ENCODE results near the gene BRD1. TPM values are rescaled to one million over a fixed set of nuclear protein-coding genes. Genes with fewer than 3 reads are reported as not detected.

The BRD1 gene
- total and polyA plus RNA-seq, 9 of the 15 experiments (the other 6 are each of a cell fraction or from before 2014, with no cell fraction given): 0.42 to 17.6 (median 5.5) TPM

DNA sequence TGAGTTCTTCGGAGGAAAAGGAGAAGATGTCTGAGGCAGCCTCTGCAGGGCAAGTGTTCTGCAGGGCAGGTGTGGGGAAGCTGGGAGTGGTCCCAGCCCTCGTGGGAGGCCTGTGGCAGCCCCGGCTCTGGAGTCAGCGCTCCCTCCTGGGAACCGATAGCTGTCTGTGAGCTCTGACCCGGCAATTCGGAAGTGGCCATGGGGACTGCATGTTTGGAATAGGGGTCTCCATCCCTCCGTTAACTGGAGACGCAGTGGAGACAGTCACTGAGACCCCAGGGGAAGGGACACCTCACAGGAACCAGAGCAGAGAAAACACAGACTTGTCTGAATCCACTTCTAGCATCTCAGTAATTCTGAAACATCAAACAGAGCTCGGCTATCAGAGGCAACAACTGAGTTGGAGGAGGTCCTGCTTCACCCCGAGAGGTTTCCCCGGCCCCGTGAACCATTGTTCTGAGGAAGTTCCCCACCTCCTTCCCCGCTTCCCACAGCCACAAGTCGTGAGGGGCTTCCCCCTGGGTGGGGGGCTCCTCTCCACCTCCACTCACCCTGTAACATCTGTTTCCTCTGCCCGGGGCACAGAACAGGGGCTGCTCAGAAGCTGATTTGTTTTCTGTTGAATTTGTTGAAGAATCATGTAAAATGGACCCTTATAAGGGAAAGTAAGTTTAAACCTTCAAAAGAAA, 99.6 kb downstream of the BRD1 start:
- Histone ChIP-seq H3K4me1 (replicated peaks in 1 of 2; ENCODE audit: control insufficient read depth in 2 of 2, insufficient read depth in 2 of 2, low read length in 2 of 2) (peaks cover 0 to 19% of the 10 kb centered on the region in 2 experiments; a peak in 2 of 5 replicates), H3K4me3 (no peak overlapping the region), H3K27ac (ENCODE audit: extremely low read depth, low read depth, low read length) (no peak overlapping the region), H3K4me2 (ENCODE audit: insufficient read depth, low read length) (no peak overlapping the region), H3K9ac (ENCODE audit: insufficient read depth in 1 of 2, low read depth in 2 of 2, low read length in 2 of 2) (no peak overlapping the region), H4K20me1 (replicated peaks; ENCODE audit: control insufficient read depth, insufficient read depth, low read length) (peaks cover 5% of the 10 kb centered on the region; the same call in 1 of the 2 replicates), H3K9me1 (ENCODE audit: control insufficient read depth, insufficient read depth, low read length) (no peaks in the 10 kb centered on the region), H3K79me2 (ENCODE audit: control insufficient read depth, insufficient read depth, low read length) (no peaks in the 10 kb centered on the region), H3K9me3 (replicated peaks; ENCODE audit: control insufficient read depth, insufficient read depth, low read depth, low read length) (no peaks in the 10 kb centered on the region), H3K27me3 (ENCODE audit: control insufficient read depth in 2 of 2, insufficient read depth in 2 of 2, low read length in 2 of 2) (peaks cover 26 to 48% of the 10 kb centered on the region in 2 experiments; a peak in 4 of 5 replicates), H2AFZ (ENCODE audit: low read depth, low read length) (no peak overlapping the region), H3K36me3 (ENCODE audit: control insufficient read depth, insufficient read depth, low read length) (no peaks in the 10 kb centered on the region)
- no peak for ATAC-seq
- FAIRE-seq: no peak
- in situ Hi-C loops (cut with MboI) (no loop called here), intact Hi-C loops (cut with micrococcal nuclease) (loop anchor here (10.0 kb wide), 1 partner anchor 683 kb away; no protein-coding TSS in a partner anchor)
- POLR2A ChIA-PET: no interaction called here
- WGBS (ENCODE audit: insufficient coverage, low coverage, missing lambda C conversion rate): 2% methylated on average over 11 of the region's 16 CpGs
- no TSS peak for BruUV-seq (replicated peaks)
- CTCF ChIA-PET (ENCODE audit: low intra/inter-chr PET ratio): no interaction called here
- DNase-seq (ENCODE audit: extremely low read depth in 1 of 4, low spot score in 3 of 4): no peak
- TF ChIP-seq TSC22D4 (tag; IDR thresholded peaks at IDR 0.05): no peak
- no peak for TF ChIP-seq ZNF12 (CRISPR knock-in tag; IDR thresholded peaks at IDR 0.05)
- TF ChIP-seq, protein P1, sequence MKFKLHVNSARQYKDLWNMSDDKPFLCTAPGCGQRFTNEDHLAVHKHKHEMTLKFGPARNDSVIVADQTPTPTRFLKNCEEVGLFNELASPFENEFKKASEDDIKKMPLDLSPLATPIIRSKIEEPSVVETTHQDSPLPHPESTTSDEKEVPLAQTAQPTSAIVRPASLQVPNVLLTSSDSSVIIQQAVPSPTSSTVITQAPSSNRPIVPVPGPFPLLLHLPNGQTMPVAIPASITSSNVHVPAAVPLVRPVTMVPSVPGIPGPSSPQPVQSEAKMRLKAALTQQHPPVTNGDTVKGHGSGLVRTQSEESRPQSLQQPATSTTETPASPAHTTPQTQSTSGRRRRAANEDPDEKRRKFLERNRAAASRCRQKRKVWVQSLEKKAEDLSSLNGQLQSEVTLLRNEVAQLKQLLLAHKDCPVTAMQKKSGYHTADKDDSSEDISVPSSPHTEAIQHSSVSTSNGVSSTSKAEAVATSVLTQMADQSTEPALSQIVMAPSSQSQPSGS (CRISPR knock-in tag; IDR thresholded peaks at IDR 0.05): no peak
- no peak for TF ChIP-seq ATF1 (CRISPR knock-in tag; IDR thresholded peaks at IDR 0.05)
- no peak for TF ChIP-seq ATF1 (tag; IDR thresholded peaks at IDR 0.05)
- TF ChIP-seq, protein P2, sequence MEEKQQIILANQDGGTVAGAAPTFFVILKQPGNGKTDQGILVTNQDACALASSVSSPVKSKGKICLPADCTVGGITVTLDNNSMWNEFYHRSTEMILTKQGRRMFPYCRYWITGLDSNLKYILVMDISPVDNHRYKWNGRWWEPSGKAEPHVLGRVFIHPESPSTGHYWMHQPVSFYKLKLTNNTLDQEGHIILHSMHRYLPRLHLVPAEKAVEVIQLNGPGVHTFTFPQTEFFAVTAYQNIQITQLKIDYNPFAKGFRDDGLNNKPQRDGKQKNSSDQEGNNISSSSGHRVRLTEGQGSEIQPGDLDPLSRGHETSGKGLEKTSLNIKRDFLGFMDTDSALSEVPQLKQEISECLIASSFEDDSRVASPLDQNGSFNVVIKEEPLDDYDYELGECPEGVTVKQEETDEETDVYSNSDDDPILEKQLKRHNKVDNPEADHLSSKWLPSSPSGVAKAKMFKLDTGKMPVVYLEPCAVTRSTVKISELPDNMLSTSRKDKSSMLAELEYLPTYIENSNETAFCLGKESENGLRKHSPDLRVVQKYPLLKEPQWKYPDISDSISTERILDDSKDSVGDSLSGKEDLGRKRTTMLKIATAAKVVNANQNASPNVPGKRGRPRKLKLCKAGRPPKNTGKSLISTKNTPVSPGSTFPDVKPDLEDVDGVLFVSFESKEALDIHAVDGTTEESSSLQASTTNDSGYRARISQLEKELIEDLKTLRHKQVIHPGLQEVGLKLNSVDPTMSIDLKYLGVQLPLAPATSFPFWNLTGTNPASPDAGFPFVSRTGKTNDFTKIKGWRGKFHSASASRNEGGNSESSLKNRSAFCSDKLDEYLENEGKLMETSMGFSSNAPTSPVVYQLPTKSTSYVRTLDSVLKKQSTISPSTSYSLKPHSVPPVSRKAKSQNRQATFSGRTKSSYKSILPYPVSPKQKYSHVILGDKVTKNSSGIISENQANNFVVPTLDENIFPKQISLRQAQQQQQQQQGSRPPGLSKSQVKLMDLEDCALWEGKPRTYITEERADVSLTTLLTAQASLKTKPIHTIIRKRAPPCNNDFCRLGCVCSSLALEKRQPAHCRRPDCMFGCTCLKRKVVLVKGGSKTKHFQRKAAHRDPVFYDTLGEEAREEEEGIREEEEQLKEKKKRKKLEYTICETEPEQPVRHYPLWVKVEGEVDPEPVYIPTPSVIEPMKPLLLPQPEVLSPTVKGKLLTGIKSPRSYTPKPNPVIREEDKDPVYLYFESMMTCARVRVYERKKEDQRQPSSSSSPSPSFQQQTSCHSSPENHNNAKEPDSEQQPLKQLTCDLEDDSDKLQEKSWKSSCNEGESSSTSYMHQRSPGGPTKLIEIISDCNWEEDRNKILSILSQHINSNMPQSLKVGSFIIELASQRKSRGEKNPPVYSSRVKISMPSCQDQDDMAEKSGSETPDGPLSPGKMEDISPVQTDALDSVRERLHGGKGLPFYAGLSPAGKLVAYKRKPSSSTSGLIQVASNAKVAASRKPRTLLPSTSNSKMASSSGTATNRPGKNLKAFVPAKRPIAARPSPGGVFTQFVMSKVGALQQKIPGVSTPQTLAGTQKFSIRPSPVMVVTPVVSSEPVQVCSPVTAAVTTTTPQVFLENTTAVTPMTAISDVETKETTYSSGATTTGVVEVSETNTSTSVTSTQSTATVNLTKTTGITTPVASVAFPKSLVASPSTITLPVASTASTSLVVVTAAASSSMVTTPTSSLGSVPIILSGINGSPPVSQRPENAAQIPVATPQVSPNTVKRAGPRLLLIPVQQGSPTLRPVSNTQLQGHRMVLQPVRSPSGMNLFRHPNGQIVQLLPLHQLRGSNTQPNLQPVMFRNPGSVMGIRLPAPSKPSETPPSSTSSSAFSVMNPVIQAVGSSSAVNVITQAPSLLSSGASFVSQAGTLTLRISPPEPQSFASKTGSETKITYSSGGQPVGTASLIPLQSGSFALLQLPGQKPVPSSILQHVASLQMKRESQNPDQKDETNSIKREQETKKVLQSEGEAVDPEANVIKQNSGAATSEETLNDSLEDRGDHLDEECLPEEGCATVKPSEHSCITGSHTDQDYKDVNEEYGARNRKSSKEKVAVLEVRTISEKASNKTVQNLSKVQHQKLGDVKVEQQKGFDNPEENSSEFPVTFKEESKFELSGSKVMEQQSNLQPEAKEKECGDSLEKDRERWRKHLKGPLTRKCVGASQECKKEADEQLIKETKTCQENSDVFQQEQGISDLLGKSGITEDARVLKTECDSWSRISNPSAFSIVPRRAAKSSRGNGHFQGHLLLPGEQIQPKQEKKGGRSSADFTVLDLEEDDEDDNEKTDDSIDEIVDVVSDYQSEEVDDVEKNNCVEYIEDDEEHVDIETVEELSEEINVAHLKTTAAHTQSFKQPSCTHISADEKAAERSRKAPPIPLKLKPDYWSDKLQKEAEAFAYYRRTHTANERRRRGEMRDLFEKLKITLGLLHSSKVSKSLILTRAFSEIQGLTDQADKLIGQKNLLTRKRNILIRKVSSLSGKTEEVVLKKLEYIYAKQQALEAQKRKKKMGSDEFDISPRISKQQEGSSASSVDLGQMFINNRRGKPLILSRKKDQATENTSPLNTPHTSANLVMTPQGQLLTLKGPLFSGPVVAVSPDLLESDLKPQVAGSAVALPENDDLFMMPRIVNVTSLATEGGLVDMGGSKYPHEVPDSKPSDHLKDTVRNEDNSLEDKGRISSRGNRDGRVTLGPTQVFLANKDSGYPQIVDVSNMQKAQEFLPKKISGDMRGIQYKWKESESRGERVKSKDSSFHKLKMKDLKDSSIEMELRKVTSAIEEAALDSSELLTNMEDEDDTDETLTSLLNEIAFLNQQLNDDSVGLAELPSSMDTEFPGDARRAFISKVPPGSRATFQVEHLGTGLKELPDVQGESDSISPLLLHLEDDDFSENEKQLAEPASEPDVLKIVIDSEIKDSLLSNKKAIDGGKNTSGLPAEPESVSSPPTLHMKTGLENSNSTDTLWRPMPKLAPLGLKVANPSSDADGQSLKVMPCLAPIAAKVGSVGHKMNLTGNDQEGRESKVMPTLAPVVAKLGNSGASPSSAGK (IDR thresholded peaks at IDR 0.05): no peak
- no peak for TF ChIP-seq BRD9 (IDR thresholded peaks at IDR 0.05; ENCODE audit: low read depth, partially characterized antibody)
- TF ChIP-seq BHLHE40 (IDR thresholded peaks at IDR 0.05; ENCODE audit: low read length): no peak
- TF ChIP-seq ZC3H11A (IDR thresholded peaks at IDR 0.05; ENCODE audit: low read depth, low read length): no peak
- no peak for TF ChIP-seq NFIC (IDR thresholded peaks at IDR 0.05)
- no peak for TF ChIP-seq CBFA2T2 (conservative IDR thresholded peaks at IDR 0.05)
- TF ChIP-seq ZC3H8 (IDR thresholded peaks at IDR 0.05): no peak

All from K562 (cell line).